ENCODE data around the gene TP53I11.

TP53I11 gene

GRCh38 chr11:44989831-44990566, 39.3 kb upstream of the TP53I11 start:
- no peaks in the 10 kb centered on the region for H3K36me3 ChIP-seq (replicated peaks; ENCODE audit: insufficient read depth, low read length)
- no peaks in the 10 kb centered on the region for H3F3A ChIP-seq (ENCODE audit: insufficient read depth, low read length)
- no peak for DNase-seq
- no peaks in the 10 kb centered on the region for H3K9me2 ChIP-seq (replicated peaks; ENCODE audit: insufficient read depth, low read length)
- no peak overlapping the region for H2AFZ ChIP-seq (ENCODE audit: low read length)
- no peak overlapping the region for H3K4me2 ChIP-seq (ENCODE audit: low read depth, low read length)
- H3K4me3 ChIP-seq (ENCODE audit: low read length): no peak overlapping the region
- H3K9me3 ChIP-seq (replicated peaks; ENCODE audit: insufficient read depth, low read length): no peaks in the 10 kb centered on the region
- no peak overlapping the region for H3K27ac ChIP-seq (ENCODE audit: low read length)
- H3K79me2 ChIP-seq (ENCODE audit: low read length): no peaks in the 10 kb centered on the region
- H3K27me3 ChIP-seq (replicated peaks; ENCODE audit: insufficient read depth, low read length): no peaks in the 10 kb centered on the region
- H4K20me1 ChIP-seq (ENCODE audit: insufficient read depth, low read length): no peaks in the 10 kb centered on the region
- no peak for TF ChIP-seq EZH2 (optimal IDR thresholded peaks at IDR 0.05; ENCODE audit: low read depth, low read length)
- no peaks in the 10 kb centered on the region for H3K4me1 ChIP-seq (ENCODE audit: low read length)
- no peak overlapping the region for H3K9ac ChIP-seq (ENCODE audit: low read length)

- no peak overlapping the region for H3K4me3 ChIP-seq (ENCODE audit: low read length)
- H4K20me1 ChIP-seq (ENCODE audit: insufficient read depth, low read length): no peaks in the 10 kb centered on the region
- H3K4me2 ChIP-seq (ENCODE audit: low read depth, low read length): no peak overlapping the region
- no peak overlapping the region for H3K27ac ChIP-seq (ENCODE audit: low read length)
- no peaks in the 10 kb centered on the region for H3K36me3 ChIP-seq (replicated peaks; ENCODE audit: insufficient read depth, low read length)
- H3K9ac ChIP-seq (ENCODE audit: low read length): no peak overlapping the region
- H2AFZ ChIP-seq (ENCODE audit: low read length): no peak overlapping the region
- TF ChIP-seq EZH2phosphoT487 (IDR thresholded peaks at IDR 0.05; ENCODE audit: low read length) (no peak), EZH2 (optimal IDR thresholded peaks at IDR 0.05; ENCODE audit: low read depth, low read length) (no peak), CTCF (IDR thresholded peaks at IDR 0.05; ENCODE audit: low read length) (no peak)
- no peaks in the 10 kb centered on the region for H3F3A ChIP-seq (ENCODE audit: insufficient read depth, low read length)
- H3K27me3 ChIP-seq (replicated peaks; ENCODE audit: insufficient read depth, low read length): no peaks in the 10 kb centered on the region
- H3K4me1 ChIP-seq (ENCODE audit: low read length): no peaks in the 10 kb centered on the region
- no peaks in the 10 kb centered on the region for H3K9me2 ChIP-seq (replicated peaks; ENCODE audit: insufficient read depth, low read length)
- DNase-seq: no peak
- no peaks in the 10 kb centered on the region for H3K9me3 ChIP-seq (replicated peaks; ENCODE audit: insufficient read depth, low read length)
- H3K79me2 ChIP-seq (ENCODE audit: low read length): no peaks in the 10 kb centered on the region
These were observed 38.4 kb upstream of the TP53I11 start for GRCh38 chr11:44988981-44989635.

- Histone ChIP-seq H3K9ac (ENCODE audit: low read length) (no peak overlapping the region), H3K36me3 (replicated peaks; ENCODE audit: insufficient read depth, low read length) (no peaks in the 10 kb centered on the region), H3K4me3 (ENCODE audit: low read length) (no peak overlapping the region), H3K27ac (ENCODE audit: low read length) (no peak overlapping the region), H3F3A (ENCODE audit: insufficient read depth, low read length) (no peaks in the 10 kb centered on the region), H3K4me1 (ENCODE audit: low read length) (no peaks in the 10 kb centered on the region), H3K79me2 (ENCODE audit: low read length) (no peaks in the 10 kb centered on the region), H3K9me3 (replicated peaks; ENCODE audit: insufficient read depth, low read length) (no peaks in the 10 kb centered on the region), H3K4me2 (ENCODE audit: low read depth, low read length) (no peak overlapping the region), H4K20me1 (ENCODE audit: insufficient read depth, low read length) (no peaks in the 10 kb centered on the region), H3K9me2 (replicated peaks; ENCODE audit: insufficient read depth, low read length) (no peaks in the 10 kb centered on the region), H3K27me3 (replicated peaks; ENCODE audit: insufficient read depth, low read length) (no peaks in the 10 kb centered on the region), H2AFZ (ENCODE audit: low read length) (no peak overlapping the region)
- TF ChIP-seq EZH2 (optimal IDR thresholded peaks at IDR 0.05; ENCODE audit: low read depth, low read length) (no peak), CTCF (IDR thresholded peaks at IDR 0.05; ENCODE audit: low read length) (no peak), EZH2phosphoT487 (IDR thresholded peaks at IDR 0.05; ENCODE audit: low read length) (no peak)
- DNase-seq: no peak
These were observed 37.4 kb upstream of the TP53I11 start for GRCh38 chr11:44988111-44988510.

GRCh38 chr11:44987506-44987905, 36.8 kb upstream of the TP53I11 start:
- no peaks in the 10 kb centered on the region for H3K9me3 ChIP-seq (replicated peaks; ENCODE audit: insufficient read depth, low read length)
- H3K9me2 ChIP-seq (replicated peaks; ENCODE audit: insufficient read depth, low read length): no peaks in the 10 kb centered on the region
- H3K27me3 ChIP-seq (replicated peaks; ENCODE audit: insufficient read depth, low read length): no peaks in the 10 kb centered on the region
- H2AFZ ChIP-seq (ENCODE audit: low read length): no peak overlapping the region
- no peak overlapping the region for H3K9ac ChIP-seq (ENCODE audit: low read length)
- TF ChIP-seq EZH2phosphoT487 (IDR thresholded peaks at IDR 0.05; ENCODE audit: low read length): no peak
- no peak for TF ChIP-seq EZH2 (optimal IDR thresholded peaks at IDR 0.05; ENCODE audit: low read depth, low read length)
- TF ChIP-seq CTCF (IDR thresholded peaks at IDR 0.05; ENCODE audit: low read length): no peak
- H3F3A ChIP-seq (ENCODE audit: insufficient read depth, low read length): no peaks in the 10 kb centered on the region
- no peaks in the 10 kb centered on the region for H3K79me2 ChIP-seq (ENCODE audit: low read length)
- H3K4me3 ChIP-seq (ENCODE audit: low read length): no peak overlapping the region
- no peaks in the 10 kb centered on the region for H4K20me1 ChIP-seq (ENCODE audit: insufficient read depth, low read length)
- H3K36me3 ChIP-seq (replicated peaks; ENCODE audit: insufficient read depth, low read length): no peaks in the 10 kb centered on the region
- H3K27ac ChIP-seq (ENCODE audit: low read length): no peak overlapping the region
- no peak overlapping the region for H3K4me2 ChIP-seq (ENCODE audit: low read depth, low read length)
- no peak for DNase-seq
- H3K4me1 ChIP-seq (ENCODE audit: low read length): no peaks in the 10 kb centered on the region
